Stimulated activated CD8-positive, alpha-beta memory T cell treated with anti-CD3 and anti-CD28 coated beads, Interleukin-12 subunit alpha, Interleukin-12 subunit beta, amount 100 ng/mL, for 1 hour (primary cell): ENCODE measurements around the gene PCDHGA9.
"Not testable (repeated sequence)": the region's sequence is repeated elsewhere in the genome, so short reads cannot be mapped to it uniquely, and the experiment has no call there.

Experiments used
- DNase-seq: peaks from one replicate; pipeline ENCODE4 v3.0.0-alpha.2; 2020; ENCODE audit warnings: low read depth

PCDHGA9 gene

DNA sequence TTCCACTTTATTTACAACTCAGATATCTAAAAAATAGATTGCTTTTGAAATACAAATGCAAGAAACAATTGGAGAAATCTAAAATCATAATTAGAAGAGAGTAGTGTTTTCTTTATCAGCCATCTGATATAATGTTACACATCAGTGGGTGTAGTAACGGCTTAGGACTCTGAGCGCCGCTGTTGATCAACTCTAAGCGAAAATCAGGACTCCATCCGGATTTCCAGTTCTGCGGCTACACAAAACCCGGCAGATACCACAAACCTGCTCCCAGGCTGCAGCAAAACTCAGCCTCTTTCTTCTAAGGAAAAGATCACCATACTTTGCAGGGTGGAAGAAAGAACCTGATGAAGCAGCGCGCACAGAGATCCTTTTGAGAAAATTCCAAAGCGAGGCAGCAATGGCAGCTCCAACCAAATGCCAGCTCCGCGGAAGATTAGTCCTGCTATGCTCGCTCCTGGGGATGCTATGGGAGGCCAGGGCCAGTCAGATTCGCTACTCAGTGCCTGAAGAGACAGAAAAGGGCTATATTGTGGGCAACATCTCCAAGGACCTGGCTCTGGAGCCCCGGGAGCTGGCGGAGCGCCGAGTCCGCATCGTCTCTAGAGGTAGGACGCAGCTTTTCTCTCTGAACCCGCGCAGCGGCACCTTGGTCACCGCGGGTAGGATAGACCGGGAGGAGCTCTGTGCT is at the start of gene PCDHGA9:
TSS of gene PCDHGA9 (plus strand) at position 226 of the 691 bp plus-strand sequence. CDS start at position 401, 175 bp downstream.
- no peak for DNase-seq

GRCh38 chr5:141354900-141355469 is 47.6 kb upstream of the PCDHGA9 start, which contains the start of gene PCDHGA4:
Gene PCDHGA4, plus strand, starts transcription at chr5:141355021. Its CDS starts 87 bp downstream, at chr5:141355108.
- no peak for DNase-seq

DNA sequence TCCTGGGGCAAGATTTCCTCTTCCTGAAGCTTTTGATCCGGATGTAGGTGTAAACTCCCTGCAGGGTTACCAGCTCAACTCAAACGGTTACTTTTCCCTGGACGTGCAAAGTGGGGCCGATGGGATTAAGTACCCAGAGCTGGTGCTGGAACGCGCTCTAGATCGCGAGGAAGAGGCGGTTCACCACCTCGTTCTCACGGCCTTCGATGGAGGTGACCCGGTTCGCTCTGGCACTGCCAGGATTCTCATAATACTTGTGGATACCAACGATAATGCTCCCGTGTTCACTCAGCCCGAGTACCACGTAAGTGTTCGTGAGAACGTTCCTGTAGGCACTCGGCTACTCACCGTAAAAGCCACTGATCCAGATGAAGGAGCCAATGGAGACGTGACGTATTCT is 46.9 kb upstream of the PCDHGA9 start:
- DNase-seq, result no peak

- no peak for DNase-seq
Observed at GRCh38 chr5:141356133-141356532, 46.4 kb upstream of the PCDHGA9 start.

DNA sequence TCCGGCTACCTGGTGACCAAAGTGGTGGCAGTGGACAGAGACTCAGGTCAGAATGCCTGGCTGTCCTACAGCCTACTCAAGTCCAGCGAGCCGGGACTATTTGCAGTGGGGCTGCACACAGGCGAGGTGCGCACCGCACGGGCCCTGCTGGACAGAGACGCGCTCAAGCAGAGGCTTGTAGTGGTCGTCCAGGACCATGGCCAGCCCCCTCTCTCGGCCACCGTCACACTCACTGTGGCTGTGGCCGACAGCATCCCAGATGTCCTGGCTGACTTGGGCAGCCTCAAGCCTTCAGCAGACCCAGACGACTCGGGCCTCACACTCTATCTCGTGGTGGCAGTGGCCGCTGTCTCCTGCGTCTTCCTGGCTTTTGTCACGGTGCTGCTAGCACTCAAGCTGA is 45.6 kb upstream of the PCDHGA9 start:
- DNase-seq, result no peak

GRCh38 chr5:141359790-141360426 is 42.7 kb upstream of the PCDHGA9 start, which contains the start of gene PCDHGB2:
Gene PCDHGB2, plus strand, starts transcription at chr5:141359994. Its CDS starts 142 bp downstream, at chr5:141360136.
- DNase-seq, result no peak

GRCh38 chr5:141360685-141361084 is 41.9 kb upstream of the PCDHGA9 start:
- no peak for DNase-seq

- DNase-seq, result no peak
Observed at GRCh38 chr5:141362719-141363118, 39.9 kb upstream of the PCDHGA9 start.

GRCh38 chr5:141363952-141364660 is 38.5 kb upstream of the PCDHGA9 start, which contains the start of gene PCDHGA5:
Gene PCDHGA5, plus strand, starts transcription at chr5:141364162. Its CDS starts 169 bp downstream, at chr5:141364331.
- no peak for DNase-seq

DNA sequence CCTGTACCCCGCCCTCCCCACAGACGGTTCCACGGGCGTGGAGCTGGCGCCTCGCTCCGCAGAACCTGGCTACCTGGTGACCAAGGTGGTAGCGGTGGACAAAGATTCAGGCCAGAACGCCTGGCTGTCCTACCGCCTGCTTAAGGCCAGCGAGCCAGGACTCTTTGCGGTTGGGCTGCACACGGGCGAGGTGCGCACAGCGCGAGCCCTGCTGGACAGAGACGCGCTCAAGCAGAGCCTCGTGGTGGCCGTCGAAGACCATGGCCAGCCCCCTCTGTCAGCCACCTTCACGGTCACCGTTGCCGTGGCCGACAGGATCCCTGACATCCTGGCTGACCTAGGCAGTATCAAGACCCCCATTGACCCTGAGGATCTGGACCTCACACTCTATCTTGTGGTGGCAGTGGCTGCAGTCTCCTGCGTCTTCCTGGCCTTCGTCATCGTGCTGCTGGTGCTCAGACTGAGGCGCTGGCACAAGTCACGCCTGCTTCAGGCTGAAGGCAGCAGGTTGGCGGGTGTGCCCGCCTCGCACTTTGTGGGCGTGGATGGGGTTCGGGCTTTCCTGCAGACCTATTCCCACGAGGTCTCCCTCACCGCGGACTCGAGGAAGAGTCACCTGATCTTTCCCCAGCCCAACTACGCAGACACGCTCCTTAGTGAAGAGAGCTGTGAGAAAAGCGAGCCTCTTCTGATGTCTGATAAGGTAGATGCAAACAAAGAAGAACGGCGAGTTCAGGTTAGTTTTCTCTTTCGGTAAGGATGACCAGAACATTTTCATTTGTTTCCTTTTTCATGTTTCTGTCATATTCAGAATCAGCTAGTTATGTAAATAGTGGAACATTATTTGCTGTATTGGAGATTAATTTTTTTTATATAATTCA is 36.3 kb upstream of the PCDHGA9 start:
- DNase-seq, result no peak

DNA sequence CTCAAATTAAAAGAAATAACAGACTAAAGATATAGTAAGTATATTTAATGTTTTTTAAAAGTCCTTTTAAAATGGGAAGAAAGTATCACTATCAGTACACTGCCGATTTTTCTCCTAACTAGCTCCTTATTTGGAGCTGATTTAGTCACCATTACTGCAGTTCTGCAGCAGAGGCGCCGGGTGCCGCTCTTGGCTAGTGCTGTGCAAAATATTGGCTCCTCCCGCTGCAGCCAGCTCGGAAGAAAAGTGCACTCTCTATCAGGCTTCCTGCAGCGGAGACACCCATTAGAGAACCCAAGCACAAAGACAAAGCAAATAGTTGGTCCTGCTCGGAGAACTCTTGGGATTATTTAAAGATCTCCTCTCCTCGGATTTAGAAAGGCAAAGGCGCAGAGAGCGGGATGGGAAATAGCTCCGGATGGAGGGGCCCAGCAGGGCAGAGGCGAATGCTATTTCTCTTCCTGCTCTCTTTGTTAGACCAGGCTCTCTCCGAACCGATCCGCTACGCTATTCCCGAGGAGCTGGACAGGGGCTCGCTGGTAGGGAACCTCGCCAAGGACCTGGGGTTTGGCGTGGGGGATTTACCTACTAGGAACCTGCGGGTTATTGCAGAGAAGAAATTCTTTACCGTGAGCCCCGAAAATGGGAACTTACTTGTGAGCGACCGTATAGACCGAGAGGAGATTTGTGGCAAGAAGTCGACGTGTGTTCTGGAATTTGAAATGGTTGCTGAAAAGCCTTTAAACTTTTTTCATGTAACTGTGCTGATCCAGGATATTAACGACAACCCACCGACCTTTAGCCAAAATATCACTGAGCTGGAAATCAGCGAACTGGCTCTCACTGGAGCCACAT is 32.4 kb upstream of the PCDHGA9 start, which contains the start of gene PCDHGB3:
TSS of gene PCDHGB3 (plus strand) at position 249 of the 855 bp plus-strand sequence. CDS start at position 402, 153 bp downstream.
- no peak for DNase-seq

- no peak for DNase-seq
Observed at GRCh38 chr5:141371572-141372475, 30.8 kb upstream of the PCDHGA9 start.

DNA sequence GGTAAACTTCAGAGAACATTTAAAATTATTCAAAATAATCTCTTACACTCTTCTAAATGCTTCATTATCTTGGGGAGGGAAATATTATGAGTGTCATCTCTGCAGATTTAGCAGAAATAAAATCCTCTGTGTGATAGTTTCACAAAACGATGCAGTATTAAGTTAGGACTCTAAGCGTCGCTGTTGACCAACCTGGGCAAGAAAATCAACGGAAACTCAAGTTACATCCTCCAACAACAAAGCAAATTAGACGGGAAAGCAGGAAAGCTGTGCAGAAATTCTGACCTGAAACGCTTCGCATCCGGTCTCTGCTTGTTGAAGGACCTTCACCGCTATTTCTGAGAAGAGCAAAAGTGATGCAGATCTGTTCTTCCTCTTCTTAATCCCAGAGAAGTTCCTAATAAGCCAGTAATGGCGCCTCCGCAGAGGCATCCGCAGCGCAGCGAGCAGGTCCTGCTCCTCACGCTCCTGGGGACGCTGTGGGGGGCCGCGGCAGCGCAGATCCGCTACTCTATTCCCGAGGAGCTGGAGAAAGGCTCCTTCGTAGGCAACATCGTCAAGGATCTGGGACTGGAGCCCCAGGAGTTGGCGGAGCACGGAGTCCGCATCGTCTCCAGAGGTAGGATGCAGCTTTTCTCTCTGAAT is 28.8 kb upstream of the PCDHGA9 start, which contains the start of gene PCDHGA6:
TSS of gene PCDHGA6 (plus strand) at position 219 of the 645 bp plus-strand sequence. CDS start at position 412, 193 bp downstream.
- no peak for DNase-seq

DNA sequence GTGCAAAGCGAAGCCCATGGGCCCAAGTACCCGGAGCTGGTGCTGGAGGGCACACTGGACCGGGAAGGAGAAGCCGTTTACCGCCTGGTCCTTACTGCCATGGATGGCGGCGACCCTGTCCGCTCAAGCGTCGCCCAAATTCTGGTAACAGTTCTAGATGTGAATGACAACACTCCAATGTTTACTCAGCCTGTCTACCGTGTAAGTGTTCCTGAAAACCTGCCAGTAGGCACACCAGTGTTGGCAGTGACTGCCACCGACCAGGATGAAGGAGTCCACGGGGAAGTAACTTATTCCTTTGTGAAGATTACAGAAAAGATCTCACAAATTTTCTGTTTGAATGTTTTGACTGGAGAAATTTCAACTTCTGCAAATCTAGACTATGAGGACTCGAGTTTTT is 28.0 kb upstream of the PCDHGA9 start:
- no peak for DNase-seq

GRCh38 chr5:141375444-141376155 is 27.0 kb upstream of the PCDHGA9 start:
- not testable (repeated sequence) for DNase-seq

GRCh38 chr5:141382469-141383294 is 19.9 kb upstream of the PCDHGA9 start, which contains the start of gene PCDHGA7:
Gene PCDHGA7, plus strand, starts transcription at chr5:141382742. Its CDS starts 158 bp downstream, at chr5:141382900.
- no peak for DNase-seq

- no peak for DNase-seq
Observed at GRCh38 chr5:141383345-141383744, 19.2 kb upstream of the PCDHGA9 start.
